Activated naive CD8-positive, alpha-beta T cell treated with anti-CD3 and anti-CD28 coated beads for 36 hours (primary cell): ENCODE data around the gene LPIN2. TPM values are rescaled to one million over a fixed set of nuclear protein-coding genes. Genes with fewer than 3 reads are reported as not detected.
"Not testable (repeated sequence)": the region's sequence is repeated elsewhere in the genome, so short reads cannot be mapped to it uniquely, and the experiment has no call there.

ENCODE experiments used
- DNase-seq: peaks from one replicate; pipeline ENCODE4 v3.0.0; 2021
- H3K27ac Mint-ChIP-seq: one replicate; pipeline ENCODE4 v1.8.0; 2022; ENCODE audit warnings: mild to moderate bottlenecking, moderate library complexity, mixed read lengths
- H3K27me3 Mint-ChIP-seq: one replicate; pipeline ENCODE4 v1.8.0; 2022; ENCODE audit warnings: mild to moderate bottlenecking, mixed read lengths
- H3K36me3 Mint-ChIP-seq: one replicate; pipeline ENCODE4 v1.8.0; 2021; ENCODE audit warnings: mild to moderate bottlenecking, mixed read lengths
- H3K4me1 Mint-ChIP-seq: one replicate; pipeline ENCODE4 v1.8.0; 2021; ENCODE audit warnings: mixed read lengths
- H3K4me3 Mint-ChIP-seq: one replicate; pipeline ENCODE4 v1.8.0; 2022; ENCODE audit warnings: mild to moderate bottlenecking, moderate library complexity, mixed read lengths
- H3K9me3 Mint-ChIP-seq: one replicate; pipeline ENCODE4 v1.8.0; 2022; ENCODE audit warnings: mixed read lengths
- total RNA-seq, 2 experiments: library from RNA; stranded (reverse); gene quantifications; one replicate each; pipeline ENCODE4 v1.2.3, GENCODE V29; 2021

Gene LPIN2
- total RNA-seq, 2 experiments from 2014 or later: 56.1 to 61.5 TPM

DNA sequence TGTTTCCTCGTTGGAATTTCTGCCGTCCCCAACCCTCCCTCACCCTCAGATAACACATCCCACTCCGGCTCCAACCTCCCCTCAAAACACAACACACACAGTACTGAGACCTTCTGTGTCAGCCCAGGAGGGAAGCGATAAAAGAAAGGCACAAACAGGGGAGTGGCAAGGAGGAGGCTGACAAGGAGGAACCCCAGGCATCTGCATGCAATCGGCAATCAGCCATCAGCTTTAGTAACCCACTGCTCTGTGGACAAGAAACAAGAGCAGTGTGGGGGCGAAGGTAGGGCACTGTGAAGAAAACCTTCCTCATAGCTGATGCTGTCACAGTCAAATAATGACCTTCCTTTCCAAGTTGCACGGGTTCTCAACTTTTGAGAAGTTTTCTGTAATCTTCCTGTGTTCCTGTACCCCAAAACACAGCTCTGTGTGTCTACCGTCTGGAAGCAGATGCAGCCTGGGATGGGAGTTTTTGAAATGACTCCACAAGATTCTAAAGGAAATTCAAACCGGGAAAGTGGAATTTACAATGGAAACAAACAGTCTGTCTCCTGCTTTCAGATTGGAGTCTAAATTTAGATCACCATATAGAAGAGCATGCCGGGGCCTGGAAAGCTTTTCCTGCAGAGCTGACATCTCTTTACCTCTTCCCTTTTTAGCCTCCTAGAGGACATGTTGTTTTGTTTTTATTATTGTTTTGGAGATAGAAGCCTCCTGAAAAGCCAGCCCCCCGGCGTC, 16.4 kb upstream of the LPIN2 start:
- Mint-ChIP-seq H3K4me3 (no peak overlapping the region), H3K36me3 (no peaks in the 10 kb centered on the region), H3K27ac (no peak overlapping the region), H3K9me3 (no peaks in the 10 kb centered on the region), H3K27me3 (no peaks in the 10 kb centered on the region), H3K4me1 (no peaks in the 10 kb centered on the region)
- no peak for DNase-seq

DNA sequence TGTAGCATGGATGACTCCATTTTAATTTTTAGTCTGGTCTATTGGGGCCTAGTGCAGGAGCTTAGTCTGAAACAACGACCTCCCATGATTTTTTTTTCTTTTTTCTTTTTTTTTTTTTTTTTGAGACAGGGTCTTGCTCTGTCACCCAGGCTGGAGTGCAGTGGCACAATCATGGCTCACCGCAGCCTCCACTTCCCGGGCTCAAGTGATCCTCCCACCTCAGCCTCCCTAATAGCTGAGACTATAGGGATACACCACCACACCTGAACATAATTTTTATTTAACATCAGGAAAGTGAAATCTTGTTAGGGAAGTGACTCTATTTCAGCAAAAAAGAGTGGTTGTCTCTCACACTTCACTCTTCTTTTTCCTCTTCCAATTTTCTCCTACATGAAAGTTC, 15.2 kb upstream of the LPIN2 start:
- H3K9me3 Mint-ChIP-seq, H3K36me3 Mint-ChIP-seq, H3K27ac Mint-ChIP-seq, H3K4me3 Mint-ChIP-seq, H3K27me3 Mint-ChIP-seq, H3K4me1 Mint-ChIP-seq, DNase-seq: not testable (repeated sequence)

DNA sequence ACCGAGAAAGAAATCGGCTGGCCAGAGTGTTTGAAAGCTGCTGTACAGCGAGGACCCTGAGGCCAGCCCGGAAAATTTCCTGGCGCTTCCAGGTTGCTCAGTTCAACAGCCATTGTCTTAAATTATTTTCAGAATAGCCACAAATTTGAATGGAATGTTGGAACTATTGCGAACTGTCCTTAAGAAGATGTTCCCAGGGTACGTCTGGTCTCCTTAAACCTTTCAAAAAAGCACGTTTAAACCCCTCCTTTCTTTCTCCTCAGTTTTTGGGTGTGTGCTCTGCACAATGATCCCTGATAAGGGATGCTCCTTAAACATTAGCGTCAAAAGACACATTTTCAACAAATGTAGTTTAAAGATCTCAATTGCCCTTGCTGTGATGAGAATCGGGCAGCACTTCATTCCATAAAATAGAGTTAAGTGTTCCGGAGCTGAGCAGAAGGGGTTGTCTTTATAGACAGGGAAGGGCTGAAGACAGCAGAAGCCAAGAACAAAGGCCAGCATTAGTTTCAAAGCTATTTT, 14.5 kb upstream of the LPIN2 start:
- no peak for DNase-seq
- no peaks in the 10 kb centered on the region for H3K4me1 Mint-ChIP-seq
- H3K27ac Mint-ChIP-seq: no peak overlapping the region
- H3K27me3 Mint-ChIP-seq: no peaks in the 10 kb centered on the region
- H3K4me3 Mint-ChIP-seq: no peak overlapping the region
- H3K36me3 Mint-ChIP-seq: no peaks in the 10 kb centered on the region
- H3K9me3 Mint-ChIP-seq: no peaks in the 10 kb centered on the region

DNA sequence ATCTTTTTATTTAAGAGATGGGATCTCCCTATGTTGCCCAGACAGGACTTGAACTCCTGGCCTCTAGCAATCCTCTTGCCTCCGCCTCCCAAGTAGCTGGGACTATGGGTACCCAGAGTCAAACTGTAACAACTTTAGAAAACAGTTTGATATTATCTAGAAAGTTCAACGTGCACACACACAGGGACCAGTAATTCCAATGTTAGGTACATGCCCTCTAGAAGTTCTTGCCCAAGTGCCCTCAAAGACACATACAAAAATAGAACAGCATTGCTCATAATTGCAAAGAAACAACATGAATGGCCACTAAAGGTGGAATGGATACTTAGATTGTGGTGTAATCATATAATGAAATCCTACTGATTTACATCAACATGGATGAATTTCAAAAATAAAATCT, 12.6 kb upstream of the LPIN2 start:
- no peaks in the 10 kb centered on the region for H3K4me1 Mint-ChIP-seq
- H3K27ac Mint-ChIP-seq: no peak overlapping the region
- no peaks in the 10 kb centered on the region for H3K27me3 Mint-ChIP-seq
- H3K4me3 Mint-ChIP-seq: no peak overlapping the region
- no peak for DNase-seq
- H3K9me3 Mint-ChIP-seq: no peaks in the 10 kb centered on the region
- H3K36me3 Mint-ChIP-seq: no peaks in the 10 kb centered on the region

DNA sequence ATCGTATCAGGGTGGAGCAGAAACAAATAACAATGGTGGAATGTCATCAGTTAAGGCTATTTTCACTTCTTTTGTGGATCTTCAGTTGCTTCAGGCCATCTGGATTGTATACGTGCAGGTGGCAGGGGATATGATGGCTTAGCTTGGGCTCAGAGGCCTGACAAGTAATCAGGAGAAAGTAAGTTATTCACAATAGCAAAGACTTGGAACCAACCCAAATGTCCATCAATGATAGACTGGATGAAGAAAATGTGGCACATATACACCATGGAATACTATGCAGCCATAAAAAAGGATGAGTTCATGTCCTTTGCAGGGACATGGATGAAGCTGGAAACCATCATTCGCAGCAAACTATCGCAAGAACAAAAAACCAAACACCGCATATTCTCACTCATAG, 10.7 kb upstream of the LPIN2 start:
- H3K27ac Mint-ChIP-seq, DNase-seq, H3K4me3 Mint-ChIP-seq, H3K9me3 Mint-ChIP-seq, H3K27me3 Mint-ChIP-seq, H3K4me1 Mint-ChIP-seq, H3K36me3 Mint-ChIP-seq: not testable (repeated sequence)

DNA sequence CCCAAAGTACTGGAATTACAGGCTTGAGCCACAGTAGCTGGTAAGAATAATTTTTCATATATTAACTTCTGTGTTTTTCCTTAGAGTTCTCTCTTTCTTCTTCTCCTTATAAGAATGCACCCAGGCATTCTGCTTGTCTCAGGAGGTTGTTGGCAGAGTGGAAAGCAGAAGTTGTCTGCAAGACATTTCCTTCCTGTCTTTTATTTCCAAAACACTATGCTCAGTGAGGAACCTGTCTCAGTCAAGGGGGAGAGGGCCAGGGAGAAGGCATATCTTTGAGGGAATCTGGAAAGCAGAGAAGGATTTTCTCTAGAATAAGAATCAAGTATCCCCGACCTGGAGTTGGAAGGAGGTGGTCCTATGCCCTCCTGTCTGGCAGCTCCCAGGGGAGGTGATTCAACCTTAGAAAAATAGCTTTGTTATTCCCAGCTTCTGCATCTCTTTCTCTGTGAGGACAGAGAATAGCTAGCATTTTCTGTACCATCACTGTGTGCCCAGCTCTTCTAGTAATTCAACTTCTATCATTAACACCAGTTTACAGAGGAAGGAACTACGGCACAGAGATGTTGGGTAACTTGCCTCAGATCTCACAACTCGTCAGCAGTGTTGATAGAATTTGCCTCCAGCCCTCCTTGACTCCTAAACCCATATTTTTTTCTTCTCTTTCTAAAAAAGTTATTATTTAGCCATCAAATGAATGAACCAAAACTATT, 3.8 kb upstream of the LPIN2 start:
- Mint-ChIP-seq H3K4me3 (no peak overlapping the region), H3K9me3 (no peaks in the 10 kb centered on the region), H3K27ac (no peak overlapping the region), H3K4me1 (peaks cover 38% of the 10 kb centered on the region), H3K36me3 (peaks cover 6% of the 10 kb centered on the region), H3K27me3 (no peaks in the 10 kb centered on the region)
- no peak for DNase-seq

DNA sequence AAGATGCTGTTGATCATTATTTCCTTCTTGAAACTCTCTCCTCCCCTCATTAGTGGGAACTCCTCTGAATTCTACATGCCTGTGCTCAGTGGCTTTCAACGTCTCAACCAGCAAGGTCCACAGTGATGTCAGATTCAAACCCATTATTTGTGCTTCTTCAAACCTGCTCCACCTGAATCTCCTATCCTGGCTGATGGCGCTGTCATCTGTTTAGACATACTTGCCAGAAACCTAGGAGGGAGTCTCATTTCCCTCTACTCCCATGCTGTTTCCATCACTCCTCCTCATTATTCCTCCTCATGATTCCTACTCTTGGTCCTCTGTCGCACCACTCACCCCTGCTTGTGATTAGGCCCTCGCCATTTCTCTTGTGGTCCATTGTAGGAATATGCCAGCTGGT, 2.9 kb upstream of the LPIN2 start:
- Mint-ChIP-seq H3K9me3 (no peaks in the 10 kb centered on the region), H3K36me3 (peaks cover 15% of the 10 kb centered on the region), H3K27ac (peak overlapping the region; percentile 7), H3K4me3 (no peak overlapping the region), H3K4me1 (peaks cover 47% of the 10 kb centered on the region), H3K27me3 (no peaks in the 10 kb centered on the region)
- DNase-seq: no peak

DNA sequence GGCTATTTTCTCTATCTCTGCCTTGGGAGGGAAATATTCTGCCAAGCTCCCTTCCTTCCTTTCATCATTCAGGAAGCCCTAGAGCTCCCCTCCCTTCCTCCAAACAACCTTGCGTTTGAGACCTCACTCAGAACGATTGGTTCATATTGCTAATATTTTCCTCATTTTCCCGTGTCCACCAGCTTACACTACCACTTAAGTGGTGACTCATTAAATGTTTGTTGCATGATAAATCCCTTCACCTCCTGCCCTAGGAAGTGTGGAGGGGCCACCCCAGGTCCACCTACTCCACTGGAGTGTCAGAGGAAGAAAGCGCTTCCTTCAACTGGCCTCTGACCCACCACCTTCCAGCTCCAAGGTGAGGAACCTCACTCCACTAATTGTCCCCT, 2.3 kb upstream of the LPIN2 start:
- Mint-ChIP-seq H3K27me3 (no peaks in the 10 kb centered on the region), H3K9me3 (no peaks in the 10 kb centered on the region), H3K27ac (peak overlapping the region; percentile 7), H3K36me3 (peaks cover 22% of the 10 kb centered on the region), H3K4me3 (no peak overlapping the region), H3K4me1 (peaks cover 54% of the 10 kb centered on the region)
- no peak for DNase-seq

DNA sequence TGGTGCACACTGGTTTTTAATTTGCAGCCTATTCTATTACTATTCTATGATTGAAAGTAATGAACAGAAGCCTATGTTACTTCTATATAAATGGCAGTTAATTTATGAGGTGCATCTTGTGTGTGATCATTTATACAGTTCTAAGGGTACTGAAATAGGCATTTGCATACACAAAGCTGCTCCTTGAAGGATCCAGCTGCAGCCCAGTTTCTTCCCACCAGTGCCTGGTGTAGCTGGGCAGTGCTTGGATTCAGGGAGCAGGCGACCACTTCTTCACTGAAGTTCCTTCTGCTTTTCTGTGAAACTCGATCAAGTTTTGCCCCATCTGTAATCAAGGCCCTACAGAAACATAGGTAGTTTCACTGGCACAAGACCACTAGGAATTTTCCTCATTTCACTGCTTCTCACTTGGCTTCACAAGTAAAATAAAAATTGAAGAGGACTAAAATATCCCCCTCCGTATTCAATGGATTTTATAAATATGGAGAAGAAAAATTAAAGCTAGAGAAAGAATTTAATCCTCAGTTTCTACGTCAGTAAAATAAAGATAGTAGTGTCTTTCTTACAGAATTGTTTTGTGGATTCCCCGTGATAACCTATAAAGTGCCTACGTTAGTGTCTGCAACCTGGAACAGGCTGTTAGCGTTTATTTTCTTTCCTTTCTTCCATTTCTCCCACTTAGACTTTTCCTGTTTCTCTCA, 1.7 kb upstream of the LPIN2 start:
- H3K4me3 Mint-ChIP-seq: no peak overlapping the region

DNA sequence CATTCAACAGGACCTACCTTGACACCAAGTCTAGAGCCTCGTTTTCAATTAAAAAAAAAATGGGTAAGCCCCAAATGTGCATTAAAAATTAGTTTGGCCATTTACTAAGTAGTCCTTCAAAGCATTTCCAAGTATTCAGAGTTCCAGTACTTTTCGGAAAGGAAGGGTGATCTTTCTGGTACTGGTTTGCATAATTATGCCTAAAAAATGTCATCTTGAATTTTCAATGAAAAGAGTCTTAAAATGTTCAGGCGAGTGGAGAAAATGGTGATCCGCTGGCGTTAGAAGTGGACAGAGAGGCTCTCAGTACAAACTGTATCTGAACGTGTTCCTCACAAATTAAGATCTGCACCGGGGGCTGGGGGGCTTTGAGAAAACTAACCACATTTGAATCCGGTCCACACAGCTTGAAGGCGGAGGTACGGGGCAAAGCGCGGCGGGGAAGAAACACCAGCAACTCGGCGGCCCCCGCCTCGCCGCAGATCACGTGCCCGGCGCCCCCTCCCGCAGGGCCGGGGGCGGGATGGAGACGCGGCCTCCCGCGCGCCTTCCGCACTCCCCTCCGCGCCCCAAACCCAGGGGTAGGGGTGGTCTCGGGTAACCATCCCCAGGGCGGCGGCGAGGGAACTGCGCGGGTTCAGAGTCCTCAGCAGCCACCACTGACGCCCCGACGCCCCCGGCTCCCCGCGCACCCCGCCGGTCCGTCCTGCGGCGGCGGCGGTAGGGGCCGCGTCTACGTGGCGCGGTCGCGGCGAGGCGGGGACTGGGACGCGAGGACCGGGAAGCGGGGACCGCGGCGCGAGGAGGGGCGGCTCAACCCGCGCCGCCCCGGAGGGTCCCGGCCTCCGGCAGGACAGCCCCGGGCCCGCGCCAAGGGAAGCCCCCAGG, 564 bp downstream of the LPIN2 start:
- Mint-ChIP-seq H3K4me3 (peak overlapping the region; percentile 90), H3K9me3 (no peaks in the 10 kb centered on the region), H3K27me3 (no peaks in the 10 kb centered on the region), H3K27ac (peak overlapping the region; percentile 90), H3K4me1 (peaks cover 64% of the 10 kb centered on the region), H3K36me3 (peaks cover 38% of the 10 kb centered on the region)
- no peak for DNase-seq

More for the DNA sequence above, 1.7 kb upstream of the LPIN2 start:
- no peak overlapping the region for H3K27ac Mint-ChIP-seq
- H3K36me3 Mint-ChIP-seq: peaks cover 27% of the 10 kb centered on the region
- H3K9me3 Mint-ChIP-seq: no peaks in the 10 kb centered on the region
- H3K4me1 Mint-ChIP-seq: peaks cover 59% of the 10 kb centered on the region
- DNase-seq: no peak
- H3K27me3 Mint-ChIP-seq: no peaks in the 10 kb centered on the region

DNA sequence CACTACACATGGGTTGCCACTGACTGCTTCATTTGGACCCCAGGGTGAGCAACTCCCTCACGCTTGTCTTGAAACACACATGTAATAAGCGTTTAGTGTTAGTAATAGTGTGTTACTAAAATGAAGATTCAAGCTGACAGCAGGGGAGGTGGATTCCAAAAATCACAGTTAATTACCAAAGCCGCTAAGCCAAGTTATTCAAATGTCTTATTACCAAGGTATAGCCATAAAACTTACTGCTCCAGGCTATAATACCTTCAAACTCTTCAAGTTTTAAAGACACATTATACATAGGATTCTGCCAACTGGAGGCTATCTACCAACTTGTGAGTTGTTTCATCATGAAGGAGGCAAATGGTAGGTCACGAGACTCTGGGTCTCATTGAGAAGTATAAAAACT, 2.9 kb downstream of the LPIN2 start:
- no peaks in the 10 kb centered on the region for H3K9me3 Mint-ChIP-seq
- DNase-seq: no peak
- peaks cover 48% of the 10 kb centered on the region for H3K4me1 Mint-ChIP-seq
- peak overlapping the region; percentile 90 for H3K4me3 Mint-ChIP-seq
- no peaks in the 10 kb centered on the region for H3K27me3 Mint-ChIP-seq
- H3K27ac Mint-ChIP-seq: no peak overlapping the region
- peaks cover 51% of the 10 kb centered on the region for H3K36me3 Mint-ChIP-seq

DNA sequence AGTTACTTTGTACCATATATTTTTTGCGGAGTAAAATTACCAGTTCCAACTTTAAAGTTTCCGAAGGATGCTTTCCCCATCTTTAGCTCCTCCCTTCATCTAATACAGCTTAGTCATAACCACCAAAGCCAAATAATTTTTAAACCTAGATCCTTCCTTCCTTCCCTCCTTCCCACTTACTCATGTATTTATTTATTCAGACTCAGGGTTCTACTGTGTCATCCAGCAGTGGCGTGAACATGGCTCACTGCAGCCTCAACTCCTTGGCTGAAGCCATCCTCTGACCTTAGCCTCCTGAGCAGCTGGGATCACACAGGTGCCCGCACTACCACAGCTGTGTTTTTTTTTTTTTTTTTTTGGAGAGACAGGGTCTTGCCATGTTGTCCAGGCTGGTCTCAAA, 4.4 kb downstream of the LPIN2 start:
- no peak for DNase-seq
- no peaks in the 10 kb centered on the region for H3K27me3 Mint-ChIP-seq
- peaks cover 67% of the 10 kb centered on the region for H3K36me3 Mint-ChIP-seq
- H3K9me3 Mint-ChIP-seq: peaks cover 3% of the 10 kb centered on the region
- H3K27ac Mint-ChIP-seq: no peak overlapping the region
- H3K4me1 Mint-ChIP-seq: peaks cover 51% of the 10 kb centered on the region
- H3K4me3 Mint-ChIP-seq: no peak overlapping the region

DNA sequence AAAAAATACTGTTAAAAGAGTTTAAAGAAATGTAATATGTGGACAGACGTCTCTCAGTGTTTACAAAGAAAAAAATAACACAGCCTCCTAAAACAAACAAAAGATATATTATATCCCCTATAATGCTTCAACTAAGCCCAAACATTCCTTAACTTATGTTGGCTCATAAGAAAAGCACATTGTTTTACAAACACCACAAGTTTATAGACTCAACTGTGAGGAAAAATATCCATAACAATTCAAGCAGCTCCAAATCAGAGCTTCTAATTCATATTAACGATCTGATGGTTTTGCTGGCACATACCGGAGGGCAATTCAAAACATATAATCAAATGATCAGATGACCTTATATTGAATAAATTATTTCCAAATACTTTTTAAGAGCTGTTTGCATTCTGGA, 5.5 kb downstream of the LPIN2 start:
- H3K27ac Mint-ChIP-seq: no peak overlapping the region
- peaks cover 3% of the 10 kb centered on the region for H3K9me3 Mint-ChIP-seq
- H3K4me1 Mint-ChIP-seq: peaks cover 56% of the 10 kb centered on the region
- no peak overlapping the region for H3K4me3 Mint-ChIP-seq
- no peak for DNase-seq
- H3K27me3 Mint-ChIP-seq: no peaks in the 10 kb centered on the region
- H3K36me3 Mint-ChIP-seq: peaks cover 75% of the 10 kb centered on the region

DNA sequence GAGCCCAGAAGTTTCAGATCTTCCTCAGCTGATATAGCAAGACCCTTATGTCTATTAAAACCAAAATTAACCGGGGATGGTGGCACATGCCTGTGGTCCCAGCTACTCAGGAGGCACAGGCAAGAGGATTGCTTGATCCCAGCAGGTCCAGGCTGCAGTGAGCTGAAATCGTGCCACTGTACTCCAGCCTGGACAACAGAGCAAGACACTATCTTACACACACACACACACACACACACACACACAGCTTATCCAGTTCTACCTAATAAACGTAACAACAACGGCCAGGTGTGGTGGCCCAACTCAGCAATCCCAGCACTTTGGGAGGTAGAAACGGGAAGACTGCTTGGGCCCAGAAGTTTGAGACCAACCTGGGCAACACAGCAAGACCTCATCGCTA, 7.5 kb downstream of the LPIN2 start:
- no peaks in the 10 kb centered on the region for H3K27me3 Mint-ChIP-seq
- H3K4me3 Mint-ChIP-seq: no peak overlapping the region
- peaks cover 5% of the 10 kb centered on the region for H3K9me3 Mint-ChIP-seq
- no peak overlapping the region for H3K27ac Mint-ChIP-seq
- no peak for DNase-seq
- peaks cover 73% of the 10 kb centered on the region for H3K36me3 Mint-ChIP-seq
- H3K4me1 Mint-ChIP-seq: peaks cover 44% of the 10 kb centered on the region

DNA sequence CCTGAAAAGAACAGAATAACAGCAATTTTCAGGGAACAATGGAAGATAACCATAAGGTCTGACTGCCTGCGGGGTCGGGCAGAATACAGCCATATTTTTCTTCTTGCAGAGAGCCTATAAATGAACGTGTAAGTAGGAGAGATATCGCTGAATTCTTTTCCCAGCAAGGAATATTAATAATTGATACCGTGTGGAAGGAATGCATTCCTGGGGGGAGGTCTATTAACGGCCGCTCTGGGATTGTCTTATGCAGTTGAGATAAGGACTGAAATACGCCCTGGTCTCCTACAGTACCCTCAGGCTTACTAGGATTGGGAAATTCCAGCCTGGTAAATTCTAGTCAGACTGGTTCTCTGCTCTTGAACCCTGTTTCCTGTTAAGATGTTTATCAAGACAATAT, 9.2 kb downstream of the LPIN2 start:
- peaks cover 71% of the 10 kb centered on the region for H3K36me3 Mint-ChIP-seq
- H3K4me1 Mint-ChIP-seq: peaks cover 45% of the 10 kb centered on the region
- not testable (repeated sequence) for H3K9me3 Mint-ChIP-seq, H3K27ac Mint-ChIP-seq, DNase-seq, H3K4me3 Mint-ChIP-seq, H3K27me3 Mint-ChIP-seq
